Measurements from ENCODE around the gene E2F2. TPM values are rescaled to one million over a fixed set of nuclear protein-coding genes. Genes with fewer than 3 reads are reported as not detected.

The E2F2 gene
- total RNA-seq, 1 donor from 2014 or later: 6.2 TPM

DNA sequence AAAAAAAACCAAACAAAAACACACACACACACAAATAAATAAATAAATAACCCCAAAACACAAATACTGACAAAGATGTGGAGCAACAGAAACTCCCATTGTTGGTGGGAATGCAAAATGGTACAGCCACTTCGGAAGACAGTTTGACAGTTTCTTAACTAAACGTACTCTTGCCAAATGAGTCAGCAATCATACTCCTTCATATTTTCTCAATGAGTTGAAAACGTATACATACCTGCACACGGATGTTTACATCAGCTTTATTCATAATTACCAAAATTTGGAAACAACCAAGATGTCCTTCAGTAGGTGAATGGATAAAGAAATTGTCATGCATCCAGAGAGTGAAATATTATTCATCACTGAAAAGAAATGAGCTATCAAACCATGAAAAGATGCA, 70.5 kb downstream of the E2F2 start:
- no peak for DNase-seq

GRCh38 chr1:23459338-23459757, 71.7 kb downstream of the E2F2 start:
- no peak for DNase-seq

Other genes starting within 250 kb of the E2F2 start
- 145 TPM for gene HNRNPR, start 186.9 kb downstream of the E2F2 start, total RNA-seq
- 61.1 TPM for gene ZNF436, start 161.4 kb downstream of the E2F2 start, total RNA-seq
- 241 TPM for gene TCEA3, start 106.5 kb downstream of the E2F2 start, total RNA-seq
- 66.7 TPM for gene ASAP3, start 47.1 kb downstream of the E2F2 start, total RNA-seq
- 51.6 TPM for gene ID3, start 28.3 kb upstream of the E2F2 start, total RNA-seq
- gene RPL11, start 160.6 kb upstream of the E2F2 start, total RNA-seq: 1,184 TPM
- gene ELOA, start 212.2 kb upstream of the E2F2 start, total RNA-seq: 21.4 TPM
- gene PITHD1, start 247.2 kb upstream of the E2F2 start, total RNA-seq: 43.8 TPM